GM18867 (cell line): ENCODE measurements around the gene MYO16.
A peak's percentile ranks its signal among the peaks of the same experiment; 100 is the strongest.

Experiments used
- ATAC-seq: cut with Tn5 transposase; IDR thresholded peaks from one replicate; pipeline ENCODE4 v1.9.1; 2021; ENCODE audit warnings: mild to moderate bottlenecking, moderate library complexity; ENCODE audit not compliant: unreplicated experiment

Gene MYO16

DNA sequence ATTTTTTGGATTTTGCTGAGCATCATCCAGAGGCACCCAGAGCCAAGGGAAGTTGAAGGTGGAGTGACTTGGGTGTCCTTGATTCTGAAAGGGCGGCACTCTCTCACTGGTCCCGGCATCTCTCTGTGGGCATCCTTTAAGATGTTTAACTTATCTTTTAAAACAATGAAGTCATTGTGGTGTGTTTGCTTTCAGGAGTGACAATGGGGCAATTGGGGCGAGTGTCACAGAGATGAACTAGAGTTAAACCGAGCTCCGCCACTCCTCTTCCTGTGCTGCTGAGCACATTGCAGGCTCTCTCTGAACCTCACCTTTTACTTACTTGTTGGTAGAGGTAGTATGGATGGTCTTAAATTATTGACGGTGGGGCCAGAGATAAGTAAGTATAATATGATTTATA lies 295.7 kb downstream of the MYO16 start:
- ATAC-seq: no peak

DNA sequence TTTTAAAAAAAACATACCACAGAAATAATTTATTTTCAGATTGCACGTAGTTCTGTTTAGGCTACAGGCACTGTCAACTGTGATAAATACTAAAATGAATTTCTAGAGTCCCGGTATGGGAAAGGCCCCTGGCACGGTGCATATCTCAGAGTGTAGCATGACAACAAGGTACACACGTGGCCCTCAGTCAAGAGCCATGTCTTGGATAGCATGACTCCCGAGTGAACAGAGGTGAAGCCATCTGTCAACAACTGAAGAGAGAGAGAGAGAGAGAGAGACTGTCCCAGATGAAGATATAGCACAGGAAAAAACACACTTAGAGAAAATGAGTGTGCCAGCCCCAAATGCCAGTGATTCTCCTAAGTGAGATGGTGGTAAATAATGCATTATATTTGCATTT lies 297.5 kb downstream of the MYO16 start:
- ATAC-seq: no peak

DNA sequence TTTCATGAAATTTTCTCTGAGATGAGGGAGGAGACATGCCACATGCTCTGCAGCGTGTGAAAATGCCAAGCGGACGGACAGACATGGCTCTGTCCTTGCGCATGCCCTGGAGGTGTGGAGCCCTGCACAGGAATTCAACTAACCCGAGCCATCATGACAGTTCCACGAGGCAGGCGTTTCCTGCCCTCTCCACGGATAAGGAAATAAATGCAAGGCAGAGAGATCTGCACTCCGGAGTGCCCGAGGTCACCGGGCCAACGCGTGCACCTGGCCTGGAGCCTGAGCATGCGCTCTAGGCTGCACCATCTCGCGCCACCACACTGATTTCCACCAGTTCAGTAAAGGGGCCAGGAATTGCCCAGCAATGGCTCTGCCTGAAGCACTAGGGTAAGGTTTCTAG lies 298.2 kb downstream of the MYO16 start:
- no peak for ATAC-seq

DNA sequence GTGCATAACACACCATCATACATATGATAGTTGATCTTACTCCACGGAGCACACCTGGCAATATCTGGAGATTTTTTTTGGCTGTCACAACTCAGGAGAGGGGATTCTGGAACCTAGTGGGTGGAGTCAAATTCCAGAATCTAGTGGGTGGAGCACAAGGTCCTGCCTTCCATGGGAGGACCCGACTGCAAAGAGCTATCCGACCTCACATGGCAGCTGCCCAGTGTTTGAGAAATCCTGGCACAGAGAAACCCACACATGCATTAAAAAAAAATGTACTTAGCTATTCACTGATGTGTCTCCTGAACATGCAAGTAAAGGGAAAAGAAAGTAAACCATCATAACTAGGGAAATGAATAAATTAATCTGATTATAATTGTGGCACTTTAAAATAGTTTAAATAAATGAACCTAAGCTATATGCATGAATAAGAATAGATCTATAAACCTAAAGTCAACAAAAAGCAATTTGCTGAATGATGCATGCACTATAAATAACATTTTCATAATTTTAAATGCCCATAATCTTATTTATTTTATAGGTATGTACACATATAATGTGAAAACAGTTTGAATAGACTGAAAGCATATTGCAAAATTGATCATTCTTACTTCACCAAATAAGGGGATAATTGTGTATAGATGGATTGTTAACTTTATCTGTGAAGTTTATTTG lies 300.3 kb downstream of the MYO16 start:
- no peak for ATAC-seq

DNA sequence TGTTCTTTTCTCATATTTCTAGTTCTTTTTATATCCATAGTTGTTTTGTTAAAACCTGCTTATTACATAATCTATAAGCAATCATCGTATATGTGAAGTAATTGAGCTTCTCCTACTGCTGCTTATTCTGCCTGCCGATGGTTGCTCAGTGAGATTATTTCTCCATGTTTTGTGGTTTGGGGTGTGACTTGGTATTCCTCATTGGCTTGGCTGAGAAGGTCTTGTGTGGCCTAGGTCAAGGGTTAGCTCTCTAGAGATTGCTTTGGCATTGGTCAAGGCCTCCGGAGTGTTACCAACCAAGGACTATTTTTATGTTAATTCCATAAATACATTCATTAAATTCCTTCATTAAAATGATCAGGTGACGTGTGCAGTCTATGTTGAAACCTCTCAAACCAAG lies 302.8 kb downstream of the MYO16 start:
- ATAC-seq: no peak

DNA sequence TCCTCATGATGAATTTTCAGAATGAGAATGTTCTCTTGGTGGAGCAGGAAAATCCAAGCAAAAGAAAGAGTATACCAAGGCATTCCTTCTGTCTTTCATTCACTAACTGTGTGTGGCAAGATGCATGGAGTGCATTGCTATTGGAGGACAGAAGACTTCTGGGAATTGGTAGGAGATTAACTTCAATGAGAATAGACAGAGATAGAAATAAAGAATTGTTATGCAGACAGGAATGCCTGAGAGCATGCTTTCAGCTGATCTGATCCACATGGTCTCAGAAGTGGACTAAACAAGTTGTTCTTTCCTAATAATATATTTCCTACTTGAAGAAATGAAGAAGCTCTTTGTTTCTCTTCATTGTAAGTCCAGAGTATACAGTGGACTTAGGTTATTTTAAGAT lies 303.6 kb downstream of the MYO16 start:
- no peak for ATAC-seq

DNA sequence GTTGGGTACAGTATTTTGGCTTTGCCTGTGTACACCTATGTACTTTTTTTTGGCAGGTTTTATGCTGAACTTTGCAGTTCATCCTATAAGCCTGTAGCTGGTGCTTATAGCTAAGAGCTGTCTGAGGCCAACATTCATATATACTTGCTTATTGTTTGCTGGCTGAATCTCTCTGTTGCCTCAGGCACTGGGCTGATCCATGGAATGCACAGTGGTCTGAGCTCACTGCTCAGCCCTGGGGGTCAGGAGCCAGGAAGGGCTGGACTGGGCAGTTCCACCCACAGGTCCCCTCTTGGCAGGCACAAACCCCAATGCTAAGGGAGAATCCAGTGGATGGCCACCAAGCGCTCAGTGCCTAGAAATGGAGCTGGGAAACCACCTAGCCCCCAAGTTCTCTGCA lies 308.7 kb downstream of the MYO16 start:
- ATAC-seq: no peak

DNA sequence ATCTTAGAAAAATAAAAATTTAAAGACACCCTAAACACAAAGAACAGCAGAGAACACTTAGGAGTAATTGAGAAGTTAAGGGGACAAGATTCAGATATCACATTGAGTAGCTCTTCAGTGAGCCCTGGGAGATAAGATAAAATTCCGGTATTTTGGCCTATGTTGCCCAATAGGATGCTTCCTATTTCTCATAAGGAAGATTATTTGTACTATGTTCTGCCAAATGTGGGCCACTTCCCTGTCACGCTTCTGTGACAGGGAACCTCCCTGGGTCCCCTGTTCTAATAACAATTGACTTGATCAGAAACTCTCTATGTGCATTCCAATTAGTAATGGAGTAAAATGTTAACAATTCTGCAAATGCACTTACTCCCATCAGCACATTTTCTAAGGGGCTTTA lies 310.7 kb downstream of the MYO16 start:
- no peak for ATAC-seq

DNA sequence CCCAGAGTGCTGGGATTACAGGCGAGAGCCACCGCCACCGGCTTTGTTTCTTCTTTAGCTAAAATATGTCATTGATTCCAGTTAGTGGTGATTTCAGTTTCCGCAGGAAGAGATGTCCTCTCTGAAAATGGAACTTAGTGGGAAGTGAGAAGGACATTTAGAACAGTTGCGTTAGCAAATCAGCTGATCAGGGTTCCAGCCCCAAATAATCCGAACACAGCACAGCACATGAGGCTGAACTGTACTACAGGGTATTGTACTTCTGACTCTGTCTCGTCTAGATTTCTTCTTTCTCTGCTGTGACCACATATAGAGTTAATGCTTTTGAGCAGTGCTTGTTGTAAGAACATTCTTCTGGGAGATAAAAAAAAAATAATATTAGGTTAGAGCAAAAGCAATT lies 314.4 kb downstream of the MYO16 start:
- no peak for ATAC-seq

DNA sequence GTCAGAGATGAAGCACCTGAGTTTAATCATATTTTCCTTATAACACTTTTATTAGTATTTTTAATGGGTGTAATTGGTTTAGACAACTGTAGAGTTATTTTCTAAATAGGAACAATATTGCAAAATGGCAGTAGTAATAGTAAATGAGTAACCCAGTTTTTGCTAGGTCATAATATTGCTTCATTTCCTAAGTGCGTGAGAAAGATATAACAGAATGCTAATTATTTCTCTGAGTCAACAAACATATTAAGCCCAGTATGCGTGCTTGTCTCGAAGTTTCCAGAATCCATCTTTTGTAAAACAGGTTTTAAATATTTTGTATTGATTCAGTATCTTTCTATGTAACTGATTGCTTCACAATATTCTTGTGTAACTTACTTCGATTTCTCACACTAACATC lies 315.3 kb downstream of the MYO16 start:
- no peak for ATAC-seq

DNA sequence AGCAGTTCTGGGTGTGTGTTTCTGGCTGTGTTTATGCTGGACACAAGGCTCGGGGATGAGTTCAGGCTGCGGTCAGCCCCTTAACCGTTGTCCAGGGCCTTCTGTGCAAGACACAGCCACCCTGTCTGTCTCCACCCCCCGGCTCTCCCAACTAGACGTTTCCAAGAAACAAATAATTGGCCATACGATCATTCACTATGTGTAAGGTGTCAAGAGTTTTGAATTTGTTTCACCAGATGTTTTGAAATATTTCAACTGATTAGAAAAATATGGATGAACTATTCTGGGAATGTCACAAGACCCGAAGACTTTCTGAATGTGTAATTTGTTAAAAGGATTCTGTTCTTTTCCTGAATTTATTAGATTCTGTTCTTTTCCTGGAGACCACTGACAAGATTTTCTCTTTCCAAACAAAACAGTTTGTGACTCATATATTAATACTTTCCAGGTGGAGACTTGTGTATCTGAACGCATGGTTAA lies 318.2 kb downstream of the MYO16 start:
- ATAC-seq: no peak

DNA sequence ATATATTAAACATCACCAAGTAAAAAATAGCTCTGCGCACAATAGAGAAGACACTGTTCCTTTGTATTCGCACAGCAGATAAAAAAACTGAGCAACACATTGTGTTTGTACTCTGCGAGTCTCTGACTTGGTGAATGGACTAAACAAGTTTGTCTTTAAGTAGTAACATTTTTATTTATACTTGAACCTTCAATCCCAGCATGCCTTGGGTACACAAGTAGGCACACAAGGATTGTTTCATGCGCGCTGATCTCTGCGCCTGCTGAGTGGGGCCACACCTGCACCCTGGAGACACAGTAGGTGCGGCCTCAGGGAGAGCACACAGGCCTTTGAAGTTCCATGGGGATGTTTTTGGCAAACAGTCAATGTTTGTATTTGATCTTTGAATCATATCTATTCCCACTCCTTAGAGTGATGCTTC lies 318.9 kb downstream of the MYO16 start:
- ATAC-seq: no peak

DNA sequence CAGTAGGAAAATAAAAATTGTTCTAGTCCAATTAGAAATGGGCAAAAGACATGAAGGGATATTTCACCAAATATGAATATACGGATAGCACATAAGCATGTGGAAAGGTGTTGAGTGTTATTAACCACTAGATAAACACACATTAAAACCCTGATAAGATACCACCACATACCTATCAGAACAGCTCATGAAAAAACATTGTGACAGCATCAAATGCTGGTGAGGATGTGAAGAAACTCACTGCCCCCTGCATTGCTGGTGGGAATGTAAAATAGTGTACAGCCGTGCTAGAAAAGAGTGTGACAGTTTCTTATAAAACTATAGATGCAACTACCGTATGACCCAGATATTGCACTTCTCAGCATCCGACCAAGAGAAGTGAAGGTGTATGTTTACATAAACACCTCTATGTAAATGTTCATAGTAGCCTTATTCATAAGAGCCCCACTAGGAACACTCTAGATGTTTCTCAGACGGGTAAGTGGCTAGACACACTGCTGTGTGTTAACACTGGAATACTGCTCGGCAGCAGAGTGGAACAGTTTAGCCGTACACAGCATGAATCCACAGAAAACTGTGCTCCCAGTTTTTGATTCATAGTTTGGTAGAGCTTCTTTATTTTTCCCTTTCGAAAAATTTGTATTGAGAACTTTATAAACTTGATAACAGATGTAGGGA lies 321.1 kb downstream of the MYO16 start:
- no peak for ATAC-seq

DNA sequence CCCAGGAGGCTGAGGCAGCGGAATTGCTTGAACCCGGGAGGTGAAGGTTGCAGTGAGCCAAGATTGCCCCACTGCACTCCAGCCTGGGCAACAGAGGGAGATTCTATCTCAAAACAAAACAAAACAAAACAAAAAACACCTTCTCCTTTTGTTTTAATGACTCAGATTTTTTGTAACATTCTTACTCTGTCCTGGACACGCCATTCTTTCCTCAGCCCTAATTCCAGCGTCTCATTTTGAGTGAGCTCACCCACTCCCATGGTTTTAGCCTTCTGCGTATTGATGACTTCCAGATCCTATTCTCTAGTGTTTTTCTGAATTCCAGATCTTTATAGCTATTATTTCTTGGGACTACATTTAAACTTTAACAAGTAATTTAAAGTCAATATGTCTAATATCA lies 326.3 kb downstream of the MYO16 start:
- no peak for ATAC-seq

DNA sequence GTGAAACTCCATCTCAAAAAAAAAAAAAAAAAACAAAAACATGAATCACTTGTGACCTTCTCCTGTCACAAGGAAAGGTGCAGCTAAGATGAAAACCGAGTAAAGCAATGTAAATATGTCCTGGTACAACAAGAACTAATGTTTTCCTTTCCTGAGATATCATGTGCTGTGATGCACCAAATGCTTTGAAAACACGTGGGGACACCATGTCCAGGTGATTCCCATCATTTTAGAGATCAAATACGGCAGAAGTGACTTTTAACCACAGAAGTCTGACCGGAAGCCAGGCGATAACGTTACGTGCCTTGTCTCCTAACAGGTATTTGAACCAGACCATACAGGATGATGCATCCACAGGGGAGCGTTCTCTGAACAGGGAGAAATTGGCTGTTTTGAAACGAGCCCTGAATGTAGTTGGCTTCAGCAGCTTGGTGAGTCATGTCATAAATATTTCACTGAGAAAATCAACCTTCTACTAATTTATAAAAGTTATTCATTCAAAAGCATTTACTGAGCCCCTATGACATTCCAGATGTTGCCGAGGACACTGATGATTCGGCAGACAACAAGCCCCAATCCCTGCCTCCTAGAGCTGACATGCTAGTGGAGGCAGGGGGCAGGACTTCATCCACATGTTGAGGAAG lies 328.1 kb downstream of the MYO16 start:
- ATAC-seq: no peak

DNA sequence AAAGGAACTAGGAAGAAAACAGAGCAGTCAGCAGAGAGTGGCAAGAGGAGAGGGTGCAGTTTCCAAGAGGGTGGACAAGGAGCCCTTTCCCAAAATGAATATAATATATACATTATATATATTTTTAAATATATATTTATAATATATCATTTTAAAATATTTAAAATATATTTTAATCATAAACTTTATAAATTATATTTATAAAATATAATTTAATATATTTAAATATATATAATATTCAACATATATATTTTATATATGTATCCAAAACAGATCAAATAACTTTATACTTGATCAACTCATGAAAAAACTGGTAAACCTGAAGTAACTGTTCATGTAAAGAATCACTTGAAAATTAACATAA lies 328.6 kb downstream of the MYO16 start:
- no peak for ATAC-seq

DNA sequence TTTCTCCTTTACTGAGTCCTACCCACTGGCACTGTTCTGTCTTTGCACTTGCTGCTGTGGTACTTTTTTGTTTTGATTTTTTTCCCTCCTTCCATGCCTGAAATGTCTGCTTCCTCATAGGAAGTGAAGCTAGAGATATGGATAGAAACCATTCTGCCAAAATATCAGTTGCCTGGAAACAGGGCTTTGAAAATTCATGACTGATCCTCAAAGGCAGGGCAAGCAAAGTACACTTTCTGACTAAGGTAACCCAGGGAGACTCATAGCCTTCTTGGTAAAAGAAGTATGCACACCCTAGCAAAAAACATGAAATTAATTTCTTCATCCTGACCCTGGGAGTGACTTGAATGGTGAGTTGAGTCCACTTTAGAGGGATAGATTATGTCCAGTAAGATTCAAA lies 329.8 kb downstream of the MYO16 start:
- ATAC-seq: no peak

DNA sequence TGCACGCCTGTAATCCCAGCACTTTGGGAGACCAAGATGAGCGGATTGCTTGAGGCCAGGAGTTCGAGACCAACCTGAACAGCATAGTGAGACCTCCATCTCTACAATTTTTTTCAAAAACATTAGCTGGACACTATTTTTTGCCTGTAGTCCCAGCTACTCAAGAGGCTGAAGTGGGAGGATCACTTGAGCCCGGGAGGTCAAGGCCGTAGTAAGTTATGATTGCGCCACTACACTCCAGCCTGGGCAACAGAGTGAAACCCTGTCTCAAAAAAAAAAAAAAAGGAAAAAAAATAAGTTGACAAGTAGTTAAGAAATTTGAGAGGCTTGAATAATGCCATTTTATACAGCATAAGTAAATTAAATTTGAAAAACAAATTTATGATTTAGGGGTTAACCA lies 330.6 kb downstream of the MYO16 start:
- no peak for ATAC-seq

DNA sequence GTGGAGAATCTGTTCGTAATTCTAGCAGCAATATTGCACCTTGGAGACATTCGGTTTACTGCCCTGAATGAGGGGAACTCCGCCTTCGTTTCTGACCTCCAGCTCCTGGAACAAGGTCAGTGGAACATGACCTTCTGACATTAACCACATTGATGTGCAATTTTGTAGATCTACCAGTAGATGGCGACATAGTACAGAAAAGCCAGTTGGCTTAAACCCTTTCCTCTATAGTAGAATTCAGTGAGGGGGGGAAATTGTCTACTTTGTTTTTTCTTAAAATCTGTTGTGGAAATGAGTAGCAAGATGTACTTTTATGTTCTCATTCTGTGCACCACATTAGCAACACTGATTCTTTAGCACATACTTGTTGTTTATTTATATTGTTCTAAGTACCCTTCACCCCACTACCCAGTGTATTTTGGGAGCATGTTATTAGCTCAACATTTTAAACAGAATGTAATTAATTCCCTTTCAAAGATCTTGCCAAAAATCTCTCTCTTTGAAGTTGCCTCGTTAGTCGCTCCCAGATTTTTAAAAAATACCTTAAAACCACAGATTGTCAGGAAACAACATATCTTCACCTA lies 332.2 kb downstream of the MYO16 start:
- peak; percentile 91 for ATAC-seq

DNA sequence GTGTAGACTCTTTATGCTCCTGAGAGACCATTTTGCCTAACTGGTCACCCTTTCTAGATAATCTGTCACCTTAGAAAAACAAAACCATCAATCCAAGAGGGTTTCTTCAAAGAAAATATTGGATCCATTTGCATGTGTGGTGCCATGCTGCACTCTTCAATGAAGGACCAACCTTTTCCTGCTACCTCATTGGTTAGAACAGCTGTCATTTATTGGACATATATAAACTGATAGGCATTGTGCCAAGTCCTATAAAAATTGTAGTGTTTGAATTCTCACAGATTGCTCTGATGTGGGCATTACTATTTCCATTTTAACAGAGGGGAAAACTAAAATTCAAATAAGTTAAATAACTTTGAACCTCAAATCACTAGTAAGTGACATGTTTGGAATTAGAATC lies 333.2 kb downstream of the MYO16 start:
- no peak for ATAC-seq

DNA sequence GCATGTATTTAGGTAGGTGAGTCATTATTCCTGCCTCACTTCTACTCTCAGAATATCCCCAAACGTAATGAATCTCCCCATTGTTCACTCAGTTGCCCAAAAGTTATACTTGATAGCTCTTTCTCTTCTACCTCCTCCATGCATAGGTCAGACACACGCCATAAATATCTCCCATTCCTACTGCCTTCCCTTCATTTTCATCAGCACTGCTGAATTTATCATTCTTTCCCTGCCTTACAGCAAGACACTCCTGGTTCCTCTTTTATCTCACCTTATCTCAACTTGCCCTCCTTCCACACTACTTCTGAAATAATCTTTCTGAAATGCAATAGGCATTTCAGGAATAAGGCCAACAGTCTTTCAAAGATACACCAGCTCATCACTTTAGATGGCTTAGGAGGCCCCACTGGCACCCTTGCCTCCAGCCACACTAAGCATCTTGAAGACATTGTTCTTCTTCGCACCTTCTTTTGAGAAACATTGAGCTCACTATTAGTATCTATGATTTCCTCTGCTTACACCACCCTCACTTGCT lies 333.9 kb downstream of the MYO16 start:
- no peak for ATAC-seq
